Left forelimb (tissue), 1 donor: ENCODE results near the gene CERS3.

Source experiments
- DNase-seq: peaks from one replicate; pipeline ENCODE4 v3.0.0-alpha.2; 2018; ENCODE audit warnings: low spot score

Gene CERS3

GRCh38 chr15:100383302-100384107 lies 145.2 kb downstream of the CERS3 start:
- DNase-seq = no peak

- no peak for DNase-seq
Observed at GRCh38 chr15:100373942-100374341, 154.8 kb downstream of the CERS3 start.

GRCh38 chr15:100373120-100373896 lies 155.4 kb downstream of the CERS3 start:
- DNase-seq = no peak

- DNase-seq = no peak
Observed at GRCh38 chr15:100372739-100373119, 156.0 kb downstream of the CERS3 start.

- DNase-seq = no peak
Observed at GRCh38 chr15:100355342-100355741, 173.4 kb downstream of the CERS3 start.

GRCh38 chr15:100353449-100353848 lies 175.3 kb downstream of the CERS3 start:
- no peak for DNase-seq

- DNase-seq = no peak
Observed at GRCh38 chr15:100350434-100351226, 178.1 kb downstream of the CERS3 start.
